MCF 10A (cell line): ENCODE measurements around the gene SYCE3. TPM values are rescaled to one million over a fixed set of nuclear protein-coding genes. Genes with fewer than 3 reads are reported as not detected.

Experiments used
- BruUV-seq: library from RNA; stranded (reverse); fragments of 400-500 nt; replicated peaks from 2 replicates; lab custom pipeline; 2021; lab: Mats Ljungman, UMichigan
- CTCF ChIA-PET: fragments of 300-600 bp; sonication (Branson Sonifier 250); formaldehyde crosslinking; extraction: SDS; loops from one replicate; lab custom pipeline; 2021; ENCODE audit warnings: antibody characterized with exemption, inconsistent platforms; lab: Yijun Ruan, JAX
- POLR2A ChIA-PET: fragments of 300-600, 350-650 bp; sonication (Branson Sonifier 250); formaldehyde crosslinking; extraction: SDS; loops from one replicate; lab custom pipeline; 2020; ENCODE audit warnings: antibody characterized with exemption, inconsistent platforms; lab: Yijun Ruan, JAX
- DNase-seq: peaks from one replicate; pipeline ENCODE4 v3.0.0-alpha.2; 2018; ENCODE audit not compliant: unreplicated experiment
- H3K27ac Mint-ChIP-seq: one replicate; pipeline ENCODE4 v1.8.0; 2022; ENCODE audit warnings: mild to moderate bottlenecking, low read depth, mixed read lengths; ENCODE audit not compliant: unreplicated experiment
- H3K27me3 Mint-ChIP-seq: one replicate; pipeline ENCODE4 v1.8.0; 2022; ENCODE audit warnings: mixed read lengths; ENCODE audit not compliant: insufficient read depth, unreplicated experiment
- H3K36me3 Mint-ChIP-seq: one replicate; pipeline ENCODE4 v1.8.0; 2022; ENCODE audit warnings: mild to moderate bottlenecking, moderate library complexity, mixed read lengths; ENCODE audit not compliant: insufficient read depth, unreplicated experiment
- H3K4me1 Mint-ChIP-seq: one replicate; pipeline ENCODE4 v1.8.0; 2022; ENCODE audit warnings: mixed read lengths; ENCODE audit not compliant: insufficient read depth, unreplicated experiment
- H3K4me3 Mint-ChIP-seq: one replicate; pipeline ENCODE4 v1.8.0; 2022; ENCODE audit warnings: mild to moderate bottlenecking, moderate library complexity, mixed read lengths; ENCODE audit not compliant: unreplicated experiment
- H3K9me3 Mint-ChIP-seq: one replicate; pipeline ENCODE4 v1.8.0; 2022; ENCODE audit warnings: mixed read lengths; ENCODE audit not compliant: unreplicated experiment
- intact Hi-C: fragments of 100-400 bp; cut with micrococcal nuclease; formaldehyde crosslinking; loops from 2 replicates; pipeline ENCODE4 v1.14.1; 2022
- total RNA-seq: library from RNA; stranded (reverse); gene quantifications from 2 replicates; pipeline ENCODE4 v1.2.3, GENCODE V29; 2022
- TF ChIP-seq, protein P1 (sequence below): fragments of 200-600 bp; IDR thresholded peaks from one replicate; pipeline ENCODE4 v1.8.0; 2022; ENCODE audit warnings: antibody characterized with exemption, mild to moderate bottlenecking; ENCODE audit not compliant: unreplicated experiment

Gene SYCE3
- total RNA-seq, 1 experiment from 2014 or later: 0.82 TPM

DNA sequence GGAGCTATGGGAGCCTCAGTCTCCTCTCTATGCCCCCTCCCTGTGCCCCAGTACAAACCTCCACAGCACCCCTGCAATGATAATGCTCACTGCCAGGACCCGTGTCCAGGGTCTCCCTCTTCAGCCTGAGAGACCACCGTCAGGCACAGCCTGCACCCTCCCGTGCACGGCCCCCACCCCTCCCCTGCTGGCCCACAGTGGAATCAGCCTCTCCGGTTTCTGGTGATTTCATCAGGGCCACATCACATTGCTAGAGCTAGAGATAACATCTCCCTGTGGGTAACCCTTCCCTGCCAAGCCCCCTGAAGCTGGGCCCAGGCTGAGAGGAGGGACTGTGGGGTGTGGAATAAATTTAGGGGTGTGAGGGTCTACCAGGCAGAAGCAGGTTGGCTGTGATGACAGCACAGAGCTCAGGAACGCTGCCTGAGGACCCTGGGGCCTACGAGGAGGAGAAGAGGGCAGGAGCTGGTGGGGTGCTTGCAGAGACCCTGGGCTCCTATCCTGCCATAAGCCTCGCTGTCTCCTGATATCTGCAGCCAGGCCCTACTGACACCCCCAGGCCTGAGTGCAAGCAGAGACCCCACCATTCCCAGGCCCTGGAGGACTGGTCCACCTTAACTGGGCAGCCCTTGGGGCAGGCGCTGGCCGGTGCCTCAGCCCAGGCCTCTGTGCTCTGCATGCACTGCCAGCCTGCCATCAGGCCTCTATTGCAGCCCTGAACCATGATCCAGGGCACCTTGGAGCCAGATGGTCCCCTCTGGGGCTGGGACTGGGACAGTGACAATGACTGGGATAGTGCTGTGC, 17.0 kb downstream of the SYCE3 start, which contains the start of gene KLHDC7B:
KLHDC7B (plus strand) TSS at position 378 of the 804 bp plus-strand sequence; CDS start at position 723, 345 bp downstream.
- peak within 1 kb of the TSS; percentile 36 for H3K4me3 Mint-ChIP-seq
- peak within 1 kb of the TSS; percentile 28 for H3K27ac Mint-ChIP-seq
- intact Hi-C loops: no loop called here
- CTCF ChIA-PET: interaction anchor here (0.6 to 1.3 kb wide), 4 partner anchors 14 to 294 kb away, joined by 3 to 5 read pairs (median 4); no protein-coding TSS in a partner anchor
- TF ChIP-seq, protein P1, sequence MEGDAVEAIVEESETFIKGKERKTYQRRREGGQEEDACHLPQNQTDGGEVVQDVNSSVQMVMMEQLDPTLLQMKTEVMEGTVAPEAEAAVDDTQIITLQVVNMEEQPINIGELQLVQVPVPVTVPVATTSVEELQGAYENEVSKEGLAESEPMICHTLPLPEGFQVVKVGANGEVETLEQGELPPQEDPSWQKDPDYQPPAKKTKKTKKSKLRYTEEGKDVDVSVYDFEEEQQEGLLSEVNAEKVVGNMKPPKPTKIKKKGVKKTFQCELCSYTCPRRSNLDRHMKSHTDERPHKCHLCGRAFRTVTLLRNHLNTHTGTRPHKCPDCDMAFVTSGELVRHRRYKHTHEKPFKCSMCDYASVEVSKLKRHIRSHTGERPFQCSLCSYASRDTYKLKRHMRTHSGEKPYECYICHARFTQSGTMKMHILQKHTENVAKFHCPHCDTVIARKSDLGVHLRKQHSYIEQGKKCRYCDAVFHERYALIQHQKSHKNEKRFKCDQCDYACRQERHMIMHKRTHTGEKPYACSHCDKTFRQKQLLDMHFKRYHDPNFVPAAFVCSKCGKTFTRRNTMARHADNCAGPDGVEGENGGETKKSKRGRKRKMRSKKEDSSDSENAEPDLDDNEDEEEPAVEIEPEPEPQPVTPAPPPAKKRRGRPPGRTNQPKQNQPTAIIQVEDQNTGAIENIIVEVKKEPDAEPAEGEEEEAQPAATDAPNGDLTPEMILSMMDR: no peak
- no peak for DNase-seq
- POLR2A ChIA-PET: interaction anchor here (0.6 to 2.1 kb wide), 9 partner anchors 14 to 93 kb away, joined by 3 to 13 read pairs (median 6); partner anchors contain the start of genes SCO2, SYCE3 and TYMP
- H3K36me3 Mint-ChIP-seq: no peaks in the 10 kb centered on the region
- no TSS peak for BruUV-seq
- peaks cover 28% of the 10 kb centered on the region for H3K4me1 Mint-ChIP-seq
- H3K9me3 Mint-ChIP-seq: no peaks in the 10 kb centered on the region
- H3K27me3 Mint-ChIP-seq: no peaks in the 10 kb centered on the region

DNA sequence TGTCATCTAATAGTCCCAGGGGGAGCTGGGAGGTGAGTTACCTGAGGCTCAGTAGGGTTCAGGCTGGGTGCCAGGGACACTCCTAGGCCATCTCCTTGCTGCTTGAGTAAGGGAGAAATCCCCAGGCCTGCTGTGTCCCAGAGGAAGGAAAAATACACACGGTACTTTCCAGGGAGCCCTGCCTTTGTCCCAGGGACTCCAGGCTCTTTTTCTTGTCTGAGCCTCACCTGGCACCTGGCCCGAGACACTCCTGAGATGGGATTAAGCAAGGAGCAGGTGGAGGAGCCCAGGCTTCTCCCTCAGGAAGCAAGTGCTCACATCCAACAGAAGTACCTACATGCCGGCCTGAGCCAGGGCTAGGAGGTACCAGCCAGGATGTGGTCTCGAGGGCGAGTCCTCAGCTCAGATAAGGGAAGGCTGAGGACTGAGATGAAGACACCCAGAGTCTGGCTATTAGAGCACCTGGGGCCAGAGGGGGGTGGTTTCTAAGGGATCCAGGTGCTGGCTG, 17.9 kb downstream of the SYCE3 start:
- POLR2A ChIA-PET: interaction anchor here (0.7 to 2.1 kb wide), 9 partner anchors 13 to 94 kb away, joined by 3 to 13 read pairs (median 5); partner anchors contain the start of genes SCO2, SYCE3 and TYMP
- TF ChIP-seq, protein P1: no peak
- no TSS peak for BruUV-seq
- Mint-ChIP-seq H3K4me3 (peak overlapping the region; percentile 36), H3K27ac (peak overlapping the region; percentile 28), H3K4me1 (peaks cover 31% of the 10 kb centered on the region), H3K27me3 (no peaks in the 10 kb centered on the region), H3K36me3 (no peaks in the 10 kb centered on the region), H3K9me3 (no peaks in the 10 kb centered on the region)
- peak; percentile 91 for DNase-seq
- intact Hi-C loops: no loop called here
- CTCF ChIA-PET: interaction anchor here (0.6 to 1.3 kb wide), 3 partner anchors 15 to 34 kb away, joined by 3 to 5 read pairs (median 3); partner anchors contain the start of gene SYCE3

DNA sequence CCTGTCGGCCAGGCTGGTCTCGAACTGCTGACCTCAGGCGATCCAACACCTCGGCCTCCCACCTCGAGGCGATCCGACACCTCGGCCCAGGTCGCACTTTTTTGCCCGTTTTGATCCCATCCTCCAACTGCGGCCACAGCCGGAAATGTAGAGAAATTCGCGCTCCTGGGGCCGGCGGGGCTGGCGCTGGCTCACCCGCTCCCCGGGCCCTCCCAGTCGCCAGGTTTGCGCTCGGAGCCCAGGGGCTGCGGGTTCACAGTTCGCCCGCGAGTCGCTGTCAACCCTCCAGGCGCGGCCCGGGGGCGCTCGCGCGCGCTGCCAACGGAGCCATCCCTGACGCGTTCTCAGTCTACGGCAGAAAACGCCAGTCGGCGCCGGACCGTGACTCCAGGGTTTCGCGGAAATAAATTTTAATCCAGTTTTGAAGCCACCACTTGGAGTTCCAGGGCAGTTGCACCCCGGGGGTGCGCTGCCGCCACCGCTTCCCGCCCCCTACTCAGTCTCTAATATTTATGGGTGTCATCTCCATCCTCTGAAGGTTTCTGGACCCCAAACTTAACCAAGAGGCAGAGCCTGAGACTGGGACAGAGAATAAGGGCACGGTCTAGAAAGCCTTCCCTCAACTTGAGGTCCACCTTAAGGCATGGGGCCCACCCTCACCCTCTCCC, 18.5 kb downstream of the SYCE3 start:
- ChIA-PET CTCF (interaction anchor here (0.7 to 1.3 kb wide), 2 partner anchors 16 to 19 kb away, joined by 3 to 5 read pairs; partner anchors contain the start of gene SYCE3), POLR2A (interaction anchor here (0.7 to 9.2 kb wide), 11 partner anchors 13 to 94 kb away, joined by 3 to 170 read pairs (median 5); partner anchors contain the start of genes SCO2, SYCE3 and TYMP)
- H3K27ac Mint-ChIP-seq: peak overlapping the region; percentile 28
- peak; percentile 18 for DNase-seq
- H3K9me3 Mint-ChIP-seq: no peaks in the 10 kb centered on the region
- peak overlapping the region; percentile 36 for H3K4me3 Mint-ChIP-seq
- H3K27me3 Mint-ChIP-seq: no peaks in the 10 kb centered on the region
- intact Hi-C loops: no loop called here
- H3K4me1 Mint-ChIP-seq: peaks cover 31% of the 10 kb centered on the region
- BruUV-seq: no TSS peak
- TF ChIP-seq, protein P1: peak; percentile 26
- H3K36me3 Mint-ChIP-seq: no peaks in the 10 kb centered on the region
